Natural killer cell (primary cell): Measurements from ENCODE around the gene SURF4. TPM values are rescaled to one million over a fixed set of nuclear protein-coding genes. Genes with fewer than 3 reads are reported as not detected.
A peak's percentile ranks its signal among the peaks of the same experiment; 100 is the strongest.

Experiments used
- ATAC-seq, 3 donors: fragments of 150-1000 bp in 2 of 3; fragments of 200-7000 bp in 1 of 3; cut with Tn5 transposase; 1 replicate in 1 of 3; 2 replicates in 2 of 3; pipeline ENCODE4 v1.10.0; 2021; ENCODE audit warnings: mild to moderate bottlenecking in 2 of 3, moderate library complexity in 2 of 3
- DNase-seq, 2 donors: peaks; one replicate each; pipeline versions ENCODE4 v3.0.0 to v3.0.0-alpha.2; 2013 to 2021; ENCODE audit warnings: mixed read lengths in 1 of 2
- H3K27ac ChIP-seq: one replicate; pipeline ENCODE4 v1.5.1; 2013; ENCODE audit warnings: mild to moderate bottlenecking, low read length
- H3K27me3 ChIP-seq: one replicate; pipeline ENCODE4 v1.6.1; 2013; ENCODE audit warnings: low read length; ENCODE audit not compliant: control insufficient read depth, insufficient read depth
- H3K36me3 ChIP-seq: one replicate; pipeline ENCODE4 v1.6.1; 2013; ENCODE audit warnings: low read length; ENCODE audit not compliant: control insufficient read depth, insufficient read depth
- H3K4me1 ChIP-seq: one replicate; pipeline ENCODE4 v1.6.1; 2013; ENCODE audit warnings: low read length; ENCODE audit not compliant: control insufficient read depth, insufficient read depth
- H3K4me3 ChIP-seq: one replicate; pipeline ENCODE4 v1.5.1; 2013; ENCODE audit warnings: low read length
- H3K9me3 ChIP-seq: one replicate; pipeline ENCODE4 v1.6.1; 2013; ENCODE audit warnings: low read length; ENCODE audit not compliant: control insufficient read depth, insufficient read depth
- H3K27ac Mint-ChIP-seq, 2 donors: one replicate each; pipeline ENCODE4 v1.8.0; 2022; ENCODE audit warnings: mild to moderate bottlenecking in 2 of 2, mixed read lengths in 2 of 2, moderate library complexity in 1 of 2
- H3K27me3 Mint-ChIP-seq, 2 donors: one replicate each; pipeline ENCODE4 v1.8.0; 2022; ENCODE audit warnings: low read depth in 2 of 2, mixed read lengths in 2 of 2
- H3K36me3 Mint-ChIP-seq: one replicate; pipeline ENCODE4 v1.8.0; 2022; ENCODE audit warnings: mixed read lengths
- H3K4me1 Mint-ChIP-seq, 2 donors: one replicate each; pipeline ENCODE4 v1.8.0; 2022; ENCODE audit warnings: mixed read lengths in 2 of 2
- H3K4me3 Mint-ChIP-seq: one replicate; pipeline ENCODE4 v1.8.0; 2022; ENCODE audit warnings: mild to moderate bottlenecking, moderate library complexity, mixed read lengths
- H3K9me3 Mint-ChIP-seq, 2 donors: one replicate each; pipeline ENCODE4 v1.8.0; 2022; ENCODE audit warnings: mixed read lengths in 2 of 2
- CTCF ChIP-seq: fragments of 200-600 bp; IDR thresholded peaks from one replicate; pipeline ENCODE4 v1.8.0; 2022; ENCODE audit warnings: antibody characterized with exemption
- whole genome bisulfite sequencing: methylation state at CpG from one replicate; pipeline ENCODE4 v1.1.7; 2013; ENCODE audit warnings: missing lambda C conversion rate; ENCODE audit not compliant: insufficient coverage; 5-methylcytosine and 5-hydroxymethylcytosine counted together
- intact Hi-C: fragments of 100-400 bp; cut with micrococcal nuclease; formaldehyde crosslinking; loops from one replicate; pipeline ENCODE4 v1.14.2; 2022
- total RNA-seq, 4 donors: library from RNA; stranded (reverse); fragments of 120-200 nt in 1 of 4; gene quantifications; one replicate each; pipeline versions ENCODE4 v1.2.3 to v1.2.4, GENCODE V29; 2013 to 2022

SURF4 gene
- total RNA-seq, 3 donors from 2014 or later (not counting 1 experiment from before 2014, with no cell fraction given): 111 to 135 (median 114) TPM

GRCh38 chr9:133347515-133347984 is 28.3 kb downstream of the SURF4 start:
- intact Hi-C loops: no loop called here
- DNase-seq: peak in 1 of 2 donors; percentile 79
- H3K4me3 Mint-ChIP-seq: peak overlapping the region; percentile 100

GRCh38 chr9:133346021-133346785 is 29.7 kb downstream of the SURF4 start:
- H3K4me1 ChIP-seq: peaks cover 53% of the 10 kb centered on the region
- DNase-seq (no peak), ATAC-seq (no peak)
- Mint-ChIP-seq H3K27me3 (no peaks in the 10 kb centered on the region), H3K4me3 (peak overlapping the region; percentile 85), H3K27ac (peak overlapping the region in 1 of 2 donors; percentile 94), H3K4me1 (peaks cover 50 to 54% of the 10 kb centered on the region in 2 donors), H3K9me3 (no peaks in the 10 kb centered on the region), H3K36me3 (peaks cover 7% of the 10 kb centered on the region)
- no peak for TF ChIP-seq CTCF
- 91% methylated on average over 15 of the region's 15 CpGs for WGBS
- peaks cover 40% of the 10 kb centered on the region for H3K36me3 ChIP-seq
- intact Hi-C loops: no loop called here
- no peaks in the 10 kb centered on the region for H3K9me3 ChIP-seq
- H3K27ac ChIP-seq: no peak overlapping the region
- no peak overlapping the region for H3K4me3 ChIP-seq
- no peaks in the 10 kb centered on the region for H3K27me3 ChIP-seq

More at GRCh38 chr9:133347515-133347984, 28.3 kb downstream of the SURF4 start:
- H3K4me1 ChIP-seq: peaks cover 40% of the 10 kb centered on the region
- Mint-ChIP-seq H3K4me1 (peaks cover 38 to 40% of the 10 kb centered on the region in 2 donors), H3K27ac (peak overlapping the region; percentile 94 to 95), H3K36me3 (peaks cover 12% of the 10 kb centered on the region), H3K9me3 (no peaks in the 10 kb centered on the region), H3K27me3 (no peaks in the 10 kb centered on the region)
- 0% methylated on average over 35 of the region's 41 CpGs for WGBS
- peak; percentile 46 to 59 (median 53) for ATAC-seq
- H3K36me3 ChIP-seq: peaks cover 53% of the 10 kb centered on the region
- peak overlapping the region; percentile 76 for H3K4me3 ChIP-seq
- H3K27me3 ChIP-seq: no peaks in the 10 kb centered on the region
- H3K27ac ChIP-seq: peak overlapping the region; percentile 75
- TF ChIP-seq CTCF: no peak
- H3K9me3 ChIP-seq: no peaks in the 10 kb centered on the region

- Mint-ChIP-seq H3K9me3 (no peaks in the 10 kb centered on the region), H3K4me3 (no peak overlapping the region), H3K27me3 (no peaks in the 10 kb centered on the region), H3K36me3 (peaks cover 7% of the 10 kb centered on the region), H3K27ac (no peak overlapping the region), H3K4me1 (peaks cover 56 to 60% of the 10 kb centered on the region in 2 donors)
- no peak overlapping the region for H3K27ac ChIP-seq
- peaks cover 60% of the 10 kb centered on the region for H3K4me1 ChIP-seq
- peaks cover 35% of the 10 kb centered on the region for H3K36me3 ChIP-seq
- TF ChIP-seq CTCF: no peak
- ATAC-seq (no peak), DNase-seq (no peak)
- intact Hi-C loops: no loop called here
- no peaks in the 10 kb centered on the region for H3K9me3 ChIP-seq
- no peak overlapping the region for H3K4me3 ChIP-seq
- 97% methylated on average over 6 of the region's 6 CpGs for WGBS
- H3K27me3 ChIP-seq: no peaks in the 10 kb centered on the region
These were observed 30.3 kb downstream of the SURF4 start for GRCh38 chr9:133345596-133345995.
